CD4-positive, alpha-beta T cell treated with Interleukin-4 for 1 hour (primary cell): ENCODE results near the gene NR1I3.

ENCODE experiments used
- DNase-seq, 2 donors: peaks; one replicate each; pipeline ENCODE4 v3.0.0-alpha.2; 2020 to 2022

Gene NR1I3

DNA sequence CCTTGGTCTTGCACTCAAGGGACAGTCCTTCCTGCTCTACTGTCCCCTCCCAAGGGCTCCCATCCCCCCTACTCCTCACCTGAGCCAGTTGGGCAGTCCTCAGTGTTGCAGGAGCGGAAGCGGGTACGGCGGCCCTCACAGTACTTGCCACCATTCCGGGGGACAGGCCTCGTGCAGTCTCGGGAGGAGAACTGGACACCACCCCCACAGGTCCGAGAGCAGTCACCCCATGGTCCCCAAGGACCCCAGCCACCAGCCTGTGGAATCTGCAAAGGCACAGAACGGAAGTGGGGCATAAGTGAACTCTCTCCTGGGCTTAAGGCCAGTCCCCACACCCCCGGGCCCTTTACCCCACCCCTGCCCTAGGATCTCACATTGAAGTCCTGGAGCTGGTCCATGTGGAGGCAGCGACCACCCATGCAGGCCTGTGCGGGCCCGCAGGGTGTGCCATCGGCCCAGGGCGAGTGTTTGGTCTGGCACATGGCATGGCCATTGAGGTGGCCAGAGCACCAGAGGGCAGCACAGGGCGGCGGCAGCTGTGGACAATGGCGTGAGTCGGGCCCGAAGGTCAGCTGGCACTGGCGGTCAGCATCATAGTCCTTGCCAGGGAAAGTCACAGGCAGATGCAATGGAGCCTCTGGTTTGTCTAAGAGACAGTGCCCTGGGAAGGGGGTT lies 44.3 kb downstream of the NR1I3 start:
- DNase-seq = no peak

- DNase-seq = peak; percentile 80 to 84
These were observed 45.2 kb downstream of the NR1I3 start for GRCh38 chr1:161192476-161193465.

DNA sequence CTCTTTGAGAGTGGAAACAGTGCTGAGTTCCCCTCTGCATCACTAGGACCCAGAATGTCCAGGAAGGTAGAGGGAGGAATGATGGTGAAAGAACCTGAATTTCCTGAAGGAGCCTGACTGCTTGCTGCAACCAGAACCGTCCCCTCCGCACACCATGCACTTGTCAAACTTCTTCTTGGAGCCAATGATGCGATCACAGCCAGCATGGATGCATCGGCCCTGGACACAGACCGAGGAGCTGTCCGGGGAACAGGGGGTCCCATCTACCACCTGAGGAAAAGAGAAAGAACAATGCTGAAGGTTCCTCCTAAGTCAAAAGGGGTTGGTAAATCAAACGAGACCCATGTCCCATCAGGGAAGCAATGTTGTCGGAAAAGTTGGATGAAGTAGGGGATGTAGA lies 46.0 kb downstream of the NR1I3 start:
- no peak for DNase-seq

GRCh38 chr1:161190962-161191521 lies 47.0 kb downstream of the NR1I3 start:
- no peak for DNase-seq

GRCh38 chr1:161189036-161189435 lies 49.0 kb downstream of the NR1I3 start:
- no peak for DNase-seq

DNA sequence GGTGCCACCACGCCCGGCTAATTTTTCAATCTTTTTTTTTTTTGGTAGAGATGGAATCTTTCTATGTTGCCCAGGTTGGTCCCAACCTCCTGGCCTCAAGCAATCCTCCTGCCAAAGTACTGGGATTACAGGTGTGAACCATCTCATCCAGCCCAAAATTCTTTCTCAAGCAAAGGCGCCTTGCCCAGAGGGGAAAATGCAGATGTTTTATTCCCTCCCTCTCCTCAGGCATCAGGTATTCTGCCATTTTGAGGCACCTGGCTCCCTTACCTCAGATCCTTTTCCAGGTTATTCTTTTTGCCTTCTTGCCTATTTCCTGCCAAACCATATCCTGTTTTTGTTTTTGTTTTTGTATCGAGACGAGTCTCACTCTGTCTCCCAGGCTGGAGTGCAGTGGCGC lies 49.6 kb downstream of the NR1I3 start:
- no peak for DNase-seq

- no peak for DNase-seq
These were observed 50.7 kb downstream of the NR1I3 start for GRCh38 chr1:161187311-161187710.

- peak; percentile 39 to 40 for DNase-seq
These were observed 52.2 kb downstream of the NR1I3 start for GRCh38 chr1:161185732-161186311.

GRCh38 chr1:161185282-161185682 lies 52.7 kb downstream of the NR1I3 start:
- DNase-seq = peak; percentile 89 to 93

DNA sequence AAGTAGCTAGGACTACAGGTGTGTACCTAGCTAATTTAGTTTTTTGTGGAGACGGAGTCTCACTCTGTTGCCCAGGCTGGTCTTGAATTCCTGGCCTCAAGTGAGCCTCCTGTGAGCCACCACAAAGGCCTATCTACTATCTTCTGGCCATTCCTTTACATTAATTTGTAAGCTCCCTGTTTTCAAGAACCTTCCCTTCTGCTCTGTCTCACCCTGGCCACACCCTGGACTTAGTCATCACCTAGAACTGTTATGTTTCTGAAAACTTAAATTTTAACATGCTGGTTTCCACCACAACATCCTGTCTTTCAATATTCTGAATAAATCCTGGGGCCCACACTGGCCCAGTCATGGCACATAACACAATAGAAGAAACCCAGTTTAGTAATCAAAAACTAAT lies 55.8 kb downstream of the NR1I3 start:
- peak; percentile 74 to 85 for DNase-seq

DNA sequence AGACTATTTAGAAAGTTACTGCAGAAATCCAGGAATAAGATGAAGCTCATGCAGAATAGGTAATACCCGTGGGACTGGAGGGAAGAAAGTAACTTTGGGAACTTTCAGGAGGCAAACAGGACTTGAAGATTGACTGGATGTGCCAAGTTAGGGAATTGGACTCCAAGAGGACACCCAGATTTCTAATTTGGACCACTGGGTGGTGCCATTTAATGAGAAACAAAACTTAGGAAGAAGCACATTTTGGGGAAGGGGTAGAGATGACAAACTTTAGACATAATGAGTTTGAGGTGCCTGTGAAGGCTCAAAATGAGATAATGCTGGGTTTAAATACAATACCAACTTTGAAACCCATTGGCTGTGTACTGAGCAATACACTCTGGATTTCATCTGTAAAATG lies 57.4 kb downstream of the NR1I3 start:
- DNase-seq = peak in 1 of 2 donors; percentile 37

GRCh38 chr1:161179698-161180097 lies 58.3 kb downstream of the NR1I3 start:
- no peak for DNase-seq
